Stimulated activated CD4-positive, alpha-beta T cell treated with anti-CD3 and anti-CD28 coated beads, Interleukin-15, amount 100 ng/mL, for 1 hour (primary cell): Measurements from ENCODE around the gene JMJD7.

Source experiments
- DNase-seq, 2 donors: peaks; one replicate each; pipeline ENCODE4 v3.0.0-alpha.2; 2020; ENCODE audit warnings: low read depth in 1 of 2, low spot score in 1 of 2

The JMJD7 gene

DNA sequence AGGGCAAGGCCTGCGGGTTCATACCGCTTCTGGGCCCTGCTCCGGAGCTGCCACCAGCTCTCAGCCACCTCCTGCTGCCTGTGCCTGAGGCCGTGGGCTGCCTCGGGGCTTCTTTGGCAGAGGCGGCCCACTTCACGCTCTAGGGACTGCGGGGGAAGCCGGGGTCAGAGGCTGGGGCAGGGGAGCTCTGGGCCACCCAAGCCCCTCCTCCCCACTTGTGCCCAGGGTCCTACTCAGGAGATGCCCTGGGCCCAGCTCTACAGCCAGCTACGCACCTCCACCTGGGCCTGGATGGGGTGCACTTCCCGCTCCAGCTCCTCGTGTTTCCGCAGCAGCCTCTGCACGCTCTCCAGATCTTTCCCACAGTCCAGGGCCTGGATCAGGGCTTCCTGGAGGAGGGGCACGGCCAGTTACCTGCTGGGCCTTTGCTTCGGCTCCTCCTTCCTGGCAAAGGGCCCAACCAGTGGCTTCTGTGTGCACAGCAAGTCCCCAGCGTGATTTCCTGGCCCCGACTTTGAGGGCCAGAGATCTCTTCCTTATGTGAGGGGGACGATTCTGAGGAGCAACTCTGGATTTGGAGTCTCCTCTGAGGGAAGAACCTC, 34.7 kb downstream of the JMJD7 start:
- no peak for DNase-seq

DNA sequence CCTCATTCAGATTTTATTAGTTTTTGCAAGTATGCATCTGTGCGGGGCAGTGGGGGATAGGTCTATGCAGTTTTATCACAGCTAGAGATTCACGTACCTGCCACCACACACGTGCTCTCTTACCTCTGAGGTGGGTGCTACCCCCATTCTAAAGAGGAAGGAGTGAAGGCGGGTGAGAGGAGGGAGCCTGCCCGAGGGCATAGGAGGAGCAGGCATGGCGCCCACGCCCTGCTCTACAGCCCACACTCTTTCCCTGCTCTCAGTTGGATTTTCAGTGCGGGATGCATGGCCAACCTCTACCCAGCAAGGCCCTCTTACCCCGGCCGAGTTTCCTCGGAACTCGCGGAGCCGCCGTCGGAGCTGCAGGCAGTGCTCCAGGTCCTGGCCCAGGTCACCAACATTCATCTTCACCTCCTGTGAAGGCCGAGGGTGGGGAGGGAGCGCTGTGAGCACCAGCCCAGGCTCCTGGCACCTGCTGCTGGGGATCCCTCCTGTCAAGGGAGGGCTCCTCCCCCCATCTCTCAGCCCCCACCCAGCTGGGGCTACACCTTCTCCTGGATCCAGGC, 37.7 kb downstream of the JMJD7 start:
- no peak for DNase-seq

DNA sequence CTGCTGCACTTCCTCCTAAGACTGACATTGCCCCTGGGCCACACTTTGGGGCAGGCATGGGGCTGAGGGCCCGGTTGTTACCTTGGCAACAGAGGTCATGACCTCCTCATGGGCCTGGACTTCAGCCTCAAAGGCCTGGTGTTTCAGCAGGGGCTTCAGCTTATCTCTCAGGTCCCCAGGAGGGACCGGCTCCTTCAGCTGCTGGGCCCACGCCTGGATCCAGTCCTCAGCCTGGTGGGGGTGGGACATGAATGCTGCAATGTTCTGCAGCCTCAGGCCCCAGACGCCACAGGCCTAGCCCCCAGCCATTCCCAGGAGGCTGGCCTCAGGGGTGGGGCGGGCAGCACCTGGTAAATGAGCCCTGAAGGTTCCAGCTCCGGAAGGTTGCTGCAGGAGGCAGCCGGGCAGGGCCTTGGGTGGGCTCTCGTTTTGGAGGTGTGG, 38.4 kb downstream of the JMJD7 start:
- no peak for DNase-seq

DNA sequence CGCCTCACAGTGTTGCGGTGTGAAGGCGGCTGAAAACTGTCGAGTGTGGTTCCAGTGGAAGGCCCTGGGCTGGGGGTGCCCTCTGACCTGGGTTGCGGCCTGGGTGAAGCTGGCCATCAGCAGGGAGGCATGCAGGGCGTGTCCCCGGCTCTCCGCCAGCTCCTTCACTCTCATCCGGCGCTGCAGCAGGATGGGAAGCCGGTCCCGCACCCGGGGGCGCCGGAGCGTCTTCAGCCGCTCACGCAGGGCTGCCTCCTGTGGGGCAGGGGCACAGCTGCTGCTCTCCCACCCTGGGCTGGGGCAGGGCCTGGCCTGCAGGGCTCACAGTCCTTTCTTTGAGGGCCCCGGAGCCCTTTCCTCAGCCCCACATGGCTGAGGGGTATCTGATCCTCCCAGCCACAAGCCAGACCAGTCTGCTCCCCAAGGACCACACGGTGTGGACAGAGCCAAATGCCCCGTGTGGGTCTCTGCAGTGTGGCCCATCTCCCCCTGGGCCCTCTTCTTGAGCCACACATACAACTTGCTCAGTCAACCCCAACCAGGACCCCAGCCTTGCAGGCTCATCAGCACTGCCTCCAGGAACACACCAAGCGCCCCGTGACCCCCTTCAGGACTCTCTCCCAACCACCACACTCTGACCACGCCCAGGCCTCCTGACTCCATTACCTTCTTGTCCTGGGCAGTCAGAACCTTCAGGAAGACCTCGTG, 39.1 kb downstream of the JMJD7 start:
- DNase-seq: no peak

DNA sequence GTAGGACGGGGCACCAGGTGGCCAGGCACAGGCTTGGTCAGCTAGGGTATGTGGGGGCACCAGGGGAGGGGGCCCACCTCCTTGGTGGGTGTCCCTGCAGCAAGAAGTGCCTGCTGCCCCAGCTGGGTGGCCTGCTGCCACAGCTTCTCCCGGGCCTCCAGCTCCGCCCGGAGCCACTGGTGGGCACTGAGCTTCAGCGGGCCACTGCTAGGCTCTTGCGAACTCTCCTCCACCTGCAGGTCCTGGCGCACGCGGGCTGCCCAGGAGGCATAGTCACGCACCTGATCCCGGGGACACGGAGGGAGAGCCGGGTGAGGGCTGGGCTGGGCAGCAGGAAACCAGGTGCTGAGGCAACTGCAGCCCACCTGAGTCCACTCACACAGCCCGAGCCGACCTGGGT, 40.4 kb downstream of the JMJD7 start:
- DNase-seq: no peak

DNA sequence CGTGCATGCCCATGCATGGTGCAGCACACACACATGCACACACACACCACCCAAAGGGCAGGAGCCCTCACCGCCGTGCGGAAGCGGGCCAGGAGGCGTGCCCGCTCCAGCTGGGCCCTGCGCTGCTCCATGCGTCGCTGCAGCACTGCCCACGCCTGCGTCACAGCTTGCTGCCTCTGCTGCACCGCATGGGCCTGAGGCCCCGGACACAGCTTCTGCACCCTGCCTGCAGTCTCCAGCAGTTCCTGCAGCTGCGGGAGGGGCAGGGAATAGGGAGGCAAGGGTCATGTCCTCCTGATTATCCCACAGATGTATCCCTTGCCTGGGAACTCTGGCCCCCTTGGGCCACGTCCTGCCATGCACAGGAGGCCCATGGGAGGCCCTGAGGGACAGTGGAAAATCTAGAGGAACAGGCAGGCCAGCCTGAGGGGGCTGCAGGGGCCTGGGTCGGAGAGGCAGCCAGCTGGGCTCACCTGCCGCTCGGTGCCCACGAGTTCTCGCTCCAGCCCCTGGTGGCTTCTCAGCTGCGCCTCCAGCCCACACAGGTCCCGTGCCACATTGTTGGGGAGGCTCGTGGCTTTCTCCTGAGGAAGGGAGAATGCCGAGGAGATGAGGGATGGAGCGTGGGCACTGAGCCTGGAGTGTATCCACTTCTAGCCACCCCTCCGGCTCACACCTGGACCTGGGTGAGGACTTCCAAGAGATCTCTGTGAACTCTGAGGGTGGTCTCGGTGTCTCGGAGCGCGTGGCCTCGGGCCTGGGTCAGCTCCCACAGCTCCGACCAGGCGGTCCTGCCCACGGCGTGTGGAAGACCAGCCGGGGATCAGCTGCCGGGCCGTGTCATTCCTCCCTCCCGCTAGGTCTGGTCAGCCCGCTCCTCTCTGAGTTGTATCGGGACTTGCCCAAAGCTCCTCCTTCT, 42.1 kb downstream of the JMJD7 start:
- no peak for DNase-seq

DNA sequence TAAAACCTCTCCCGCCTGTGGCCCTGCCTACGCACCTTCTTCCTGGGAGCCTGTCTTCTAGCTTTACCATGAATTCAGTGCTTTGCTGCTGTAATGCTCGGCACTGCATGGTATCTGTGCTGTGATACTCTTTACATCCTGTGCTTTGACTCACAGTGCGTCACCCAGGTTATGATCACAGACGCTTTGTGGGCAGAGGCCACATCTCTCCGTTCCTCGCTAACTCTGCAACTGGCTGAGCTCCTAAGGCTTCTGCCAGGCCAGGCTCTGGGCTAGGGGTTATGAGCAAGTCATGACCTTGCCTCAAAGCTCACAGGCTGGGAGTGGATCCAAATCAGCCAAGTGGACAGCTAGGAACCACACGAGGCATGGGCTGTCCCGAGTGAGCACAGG, 42.8 kb downstream of the JMJD7 start:
- no peak for DNase-seq

DNA sequence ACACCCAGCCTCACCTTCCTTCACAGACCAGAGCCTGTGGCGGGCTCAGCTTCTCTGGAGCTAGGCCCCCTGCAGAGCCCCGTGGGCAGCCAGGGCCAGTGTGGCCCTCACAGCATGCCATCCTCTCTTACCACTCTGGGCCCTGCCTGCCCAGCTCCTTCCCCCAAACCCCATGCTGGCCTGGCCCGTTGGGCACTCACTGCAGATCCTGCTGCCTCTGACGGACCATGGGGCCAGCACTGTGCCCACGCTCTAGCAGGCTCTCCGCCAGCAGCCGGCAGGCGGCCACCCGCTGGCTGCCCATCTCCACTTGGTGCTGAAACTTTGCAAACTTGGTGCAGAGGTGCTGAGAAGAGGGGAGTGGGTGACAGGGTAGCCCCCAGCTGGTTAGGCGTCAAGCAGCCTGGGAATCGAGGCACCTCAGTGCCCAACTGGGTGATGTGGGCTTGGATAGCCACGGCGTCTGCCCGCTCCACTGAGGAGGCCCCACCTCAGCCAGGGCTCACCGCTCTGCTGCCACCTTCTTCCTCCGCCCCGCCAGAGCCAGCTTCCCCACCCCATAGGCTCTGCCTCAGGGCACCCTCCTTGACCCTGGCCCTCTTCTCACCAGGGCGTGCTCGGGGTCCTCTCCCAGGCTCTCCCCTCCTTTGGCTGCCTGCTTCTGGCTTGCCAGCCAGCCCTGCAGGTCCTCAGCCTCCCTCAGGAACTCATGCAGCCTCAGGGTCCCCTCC, 43.4 kb downstream of the JMJD7 start:
- DNase-seq: no peak

DNA sequence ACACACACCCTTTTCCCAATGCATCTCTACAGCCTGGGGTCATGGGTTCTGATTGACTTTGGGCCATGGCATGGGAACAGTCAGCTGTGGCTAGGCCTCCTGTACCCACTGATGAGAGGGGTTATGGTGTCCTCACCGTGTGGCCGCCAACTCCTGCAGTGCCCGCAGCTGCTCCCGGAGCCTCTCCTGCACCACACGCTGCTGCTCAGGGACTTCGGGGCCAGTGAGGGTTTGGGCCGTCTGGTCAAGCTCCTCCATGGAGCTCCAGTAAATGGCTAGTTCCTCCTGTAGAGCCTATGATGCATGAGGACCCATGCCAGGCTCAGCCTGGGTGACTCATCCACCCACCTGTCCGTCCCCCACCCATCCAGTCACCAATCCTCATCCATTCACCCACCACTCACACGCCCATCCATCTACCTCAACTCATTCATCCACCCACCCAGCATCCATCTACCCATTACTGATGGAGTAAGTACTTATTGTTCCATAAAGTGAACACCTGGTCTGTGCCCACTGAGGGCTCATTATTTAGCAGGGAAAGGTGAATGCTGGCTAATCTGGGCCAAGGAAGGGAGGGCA, 44.4 kb downstream of the JMJD7 start:
- no peak for DNase-seq

DNA sequence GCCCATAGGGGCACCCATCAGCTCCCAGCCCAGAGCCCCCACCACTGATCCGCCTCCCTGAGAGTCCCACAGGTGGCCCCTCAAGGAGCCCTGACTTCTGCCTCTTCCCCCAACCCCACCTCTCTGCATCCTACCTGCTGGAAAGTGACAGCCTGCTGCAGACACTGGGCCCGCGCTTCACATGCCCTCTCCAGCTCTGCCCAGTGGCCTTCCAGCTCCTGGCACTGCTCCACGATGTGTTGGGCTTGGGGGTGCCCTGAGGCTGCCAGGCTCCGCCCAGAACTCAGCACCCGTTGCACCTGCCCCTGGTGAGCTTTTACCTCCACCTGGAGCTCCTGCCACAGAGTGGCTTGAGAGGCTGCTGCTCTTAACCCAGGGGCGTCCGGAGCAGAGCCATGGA, 45.8 kb downstream of the JMJD7 start:
- DNase-seq: no peak

DNA sequence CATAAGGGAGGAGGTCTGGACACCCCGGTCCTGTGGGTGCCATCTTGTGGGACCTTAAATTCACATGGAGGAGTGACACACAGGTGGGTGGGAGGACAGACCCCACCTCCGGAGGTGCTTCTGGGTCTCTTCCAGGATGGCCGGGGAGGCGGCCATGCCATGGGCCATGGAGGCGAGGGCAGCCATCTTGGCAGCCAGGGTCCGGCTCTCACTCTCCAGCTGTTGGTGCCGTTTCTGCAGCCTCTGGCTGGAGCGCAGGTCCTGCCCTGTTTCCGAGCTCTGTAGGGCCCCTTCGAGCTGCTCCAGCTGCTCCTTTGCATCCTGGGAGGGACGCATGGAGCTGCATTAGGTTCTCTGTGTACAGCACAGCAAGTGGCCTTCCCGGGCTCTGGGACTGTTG, 46.8 kb downstream of the JMJD7 start:
- no peak for DNase-seq

DNA sequence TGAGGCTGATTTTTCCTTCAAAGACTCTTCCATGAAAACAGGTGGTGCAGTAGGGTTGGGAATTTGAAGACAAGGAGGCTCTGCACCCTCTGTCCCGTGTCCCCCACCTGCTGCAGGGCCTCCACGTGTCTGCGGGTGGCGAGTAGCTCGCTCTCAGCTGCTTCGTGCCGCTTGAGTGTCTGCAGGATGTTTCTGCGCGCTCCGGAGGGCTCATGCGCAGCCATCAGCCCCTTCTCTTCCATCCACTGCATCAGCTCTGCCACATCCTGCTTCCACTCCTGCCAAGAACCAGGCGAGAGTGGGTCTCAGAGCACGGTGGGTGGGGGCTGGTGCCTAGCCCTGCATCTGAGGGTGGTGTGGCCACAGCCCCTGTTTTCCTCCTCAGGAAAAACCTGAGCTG, 48.1 kb downstream of the JMJD7 start:
- DNase-seq: no peak

DNA sequence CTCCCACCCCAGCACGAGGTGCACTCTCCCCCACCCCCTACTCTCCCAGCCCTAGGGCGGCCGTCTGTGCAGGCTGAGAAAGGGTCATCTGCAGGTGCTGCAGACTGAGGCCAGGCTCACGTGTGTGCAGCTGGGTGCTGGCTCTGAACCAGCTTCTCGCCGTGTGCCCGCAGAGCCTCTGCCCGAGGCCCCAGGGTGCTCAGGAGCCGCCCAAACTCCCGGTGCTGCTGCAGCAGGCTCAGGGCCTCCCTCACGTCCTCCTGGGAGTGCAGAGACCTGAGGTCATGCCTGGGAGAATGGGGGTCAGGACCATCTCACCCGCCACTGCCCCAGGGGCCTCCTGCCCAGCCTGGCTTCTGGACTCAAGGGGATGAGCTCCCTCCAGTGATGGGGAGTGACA, 48.8 kb downstream of the JMJD7 start:
- DNase-seq: no peak

DNA sequence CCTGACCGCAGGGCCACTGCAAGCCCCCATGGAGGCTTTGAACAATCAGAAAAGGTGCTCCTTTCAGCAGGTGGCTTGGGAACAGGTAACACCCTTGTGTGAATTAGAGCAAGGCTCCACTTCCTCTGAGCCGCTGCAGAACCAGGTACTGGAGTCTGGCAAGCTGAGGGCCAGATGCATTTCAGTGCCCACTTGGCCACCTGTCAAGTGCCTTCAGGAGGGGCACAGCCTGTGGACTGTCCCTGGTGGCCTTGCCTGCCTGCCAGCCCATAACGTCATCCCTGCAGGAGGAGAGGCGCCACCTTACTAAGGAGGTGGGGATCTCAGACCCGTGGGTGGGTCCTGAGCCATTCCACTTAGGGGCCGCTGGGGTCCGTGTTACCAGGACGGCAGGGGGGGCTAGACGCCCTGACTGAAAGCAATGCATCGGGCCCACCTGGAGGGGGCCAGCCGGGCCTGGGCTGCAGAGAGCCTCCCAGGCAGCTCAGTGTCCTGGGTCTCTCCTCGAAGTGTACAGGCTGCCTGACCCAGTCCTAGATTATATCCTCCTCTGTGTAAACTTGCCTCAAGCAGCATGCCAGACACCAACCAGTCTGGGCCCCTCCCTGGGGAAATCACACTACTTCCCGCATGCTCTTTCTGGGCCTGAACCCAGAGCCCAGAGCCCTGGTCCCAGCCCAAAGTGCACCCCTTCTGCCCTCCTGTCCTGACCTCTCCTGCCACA, 49.9 kb downstream of the JMJD7 start:
- DNase-seq: no peak

DNA sequence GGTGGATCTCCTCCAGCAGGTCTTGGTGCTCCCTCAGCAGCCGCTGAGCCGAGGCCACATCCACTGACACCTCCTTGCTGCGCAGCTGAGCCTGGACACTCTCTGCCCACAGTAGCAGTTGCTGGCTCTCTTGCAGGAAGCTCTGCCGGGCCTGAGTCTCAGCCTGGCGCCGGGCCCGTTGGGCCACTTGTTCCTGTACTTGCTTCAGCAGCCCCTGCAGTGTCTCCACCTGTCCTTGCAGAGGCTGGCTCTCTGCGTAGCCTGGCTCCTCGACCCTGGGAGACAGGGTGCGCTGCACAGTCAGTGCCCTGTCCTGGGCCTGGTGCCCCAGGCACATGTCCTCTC, 50.4 kb downstream of the JMJD7 start:
- no peak for DNase-seq

DNA sequence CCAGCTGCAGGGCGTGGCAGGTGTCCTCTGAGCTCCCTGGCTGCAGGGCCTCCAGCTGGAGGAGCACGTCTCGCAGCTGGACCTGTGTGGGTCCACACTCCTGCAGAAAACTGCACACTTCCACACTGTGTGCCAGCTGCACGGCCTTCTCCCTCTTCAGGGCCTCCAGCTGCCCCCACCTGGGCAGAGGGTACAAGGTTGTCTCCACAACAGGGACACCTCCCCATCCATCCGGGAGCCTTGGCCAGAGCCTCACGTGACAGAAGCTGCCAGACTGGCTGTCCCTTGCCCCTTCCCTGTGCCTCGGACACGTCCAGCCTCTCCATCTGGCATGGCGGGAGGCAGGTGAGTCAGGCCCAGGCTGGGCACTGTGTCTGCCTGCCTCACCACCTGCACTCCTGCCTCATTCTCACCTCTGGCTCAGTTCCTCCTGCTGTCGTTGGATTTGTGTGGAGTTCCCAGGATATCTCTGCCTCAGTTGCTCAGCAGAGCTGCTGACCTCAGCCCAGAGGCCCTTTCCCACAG, 51.5 kb downstream of the JMJD7 start:
- DNase-seq: no peak

DNA sequence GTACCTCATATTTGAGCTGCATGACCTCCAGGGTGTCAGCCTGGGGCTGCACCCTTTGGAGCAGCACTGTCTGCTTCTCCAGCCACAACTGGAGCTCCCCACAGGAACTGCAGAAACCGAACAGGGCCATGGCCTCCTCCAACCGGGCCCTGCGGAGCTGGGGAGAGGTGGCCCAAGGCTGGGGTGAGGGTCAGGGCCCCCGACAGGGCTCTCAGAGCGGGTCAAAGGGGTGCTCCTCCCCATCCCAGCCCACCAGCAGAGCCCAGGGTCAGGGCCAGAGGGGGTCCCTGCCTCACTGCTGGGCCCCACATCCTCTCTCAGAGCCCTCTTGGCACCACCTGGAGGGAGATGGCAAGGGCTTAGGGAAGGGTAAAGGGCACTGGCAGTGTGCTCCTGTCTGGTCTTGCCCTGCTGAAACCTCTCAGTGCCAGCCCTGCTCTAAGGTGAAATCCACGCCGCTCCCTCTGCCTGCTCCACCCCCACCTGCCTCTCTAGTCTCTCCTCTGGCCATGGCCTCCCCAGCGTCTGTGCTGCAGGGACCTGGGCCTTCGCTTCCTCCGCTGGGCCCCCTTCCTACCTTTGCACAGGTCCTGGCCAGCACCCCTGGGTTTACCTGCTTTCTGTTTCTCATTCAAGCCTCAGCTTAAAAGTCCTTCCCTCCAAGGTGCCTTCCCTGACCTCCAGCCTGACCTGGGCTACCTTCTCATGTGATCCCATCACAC, 52.4 kb downstream of the JMJD7 start:
- DNase-seq: no peak

DNA sequence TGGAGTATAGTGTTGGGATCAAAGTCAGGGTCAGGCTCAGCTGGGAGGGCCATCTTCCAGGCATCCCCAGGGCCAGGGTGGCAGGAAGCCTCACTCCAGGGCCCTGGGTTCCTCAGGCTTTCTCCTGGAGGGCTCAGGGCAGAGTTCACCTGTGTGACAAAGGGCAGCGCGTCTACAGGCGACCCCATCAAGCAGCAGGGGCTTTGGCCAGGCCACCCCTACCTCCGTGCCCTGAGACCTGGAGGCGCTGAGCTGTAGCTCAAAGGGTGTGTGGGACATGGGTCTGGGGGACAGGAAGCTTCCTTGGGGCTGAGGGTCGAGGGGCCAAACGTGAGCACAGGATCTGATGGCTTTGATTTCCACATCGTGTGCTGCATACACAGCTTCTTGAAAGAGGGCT, 53.2 kb downstream of the JMJD7 start:
- DNase-seq: no peak

DNA sequence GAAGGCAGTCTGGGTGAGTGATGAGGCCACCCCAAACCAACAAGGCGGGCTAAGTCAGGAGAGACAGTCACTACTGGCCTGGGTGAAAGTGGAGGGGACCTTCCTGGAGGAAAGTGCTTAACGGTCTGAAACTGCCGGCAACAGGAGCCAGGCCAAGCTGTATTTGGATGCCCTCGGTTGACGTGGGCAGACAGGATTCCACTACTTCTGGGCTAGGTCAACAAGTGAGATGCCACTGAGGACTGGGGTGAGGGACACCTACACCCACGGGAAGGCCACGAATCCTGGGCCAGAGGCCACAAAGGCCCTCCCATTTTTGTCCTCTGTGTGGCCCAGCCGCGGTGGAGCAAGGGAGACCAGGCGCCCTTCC, 53.6 kb downstream of the JMJD7 start:
- no peak for DNase-seq
